NCI-H1105 (cell line): ENCODE results near the gene MTHFSD.

Experiments used
- DNase-seq: peaks from one replicate; lab custom pipeline; 2025; lab: John Stamatoyannopoulos, UW

Gene MTHFSD

GRCh38 chr16:86550281-86550680, 4.8 kb downstream of the MTHFSD start:
- DNase-seq, result no peak

GRCh38 chr16:86549893-86550190, 5.2 kb downstream of the MTHFSD start:
- no peak for DNase-seq

GRCh38 chr16:86549076-86549892, 5.8 kb downstream of the MTHFSD start:
- no peak for DNase-seq

- DNase-seq, result no peak
Observed at GRCh38 chr16:86547286-86547685, 7.7 kb downstream of the MTHFSD start.

DNA sequence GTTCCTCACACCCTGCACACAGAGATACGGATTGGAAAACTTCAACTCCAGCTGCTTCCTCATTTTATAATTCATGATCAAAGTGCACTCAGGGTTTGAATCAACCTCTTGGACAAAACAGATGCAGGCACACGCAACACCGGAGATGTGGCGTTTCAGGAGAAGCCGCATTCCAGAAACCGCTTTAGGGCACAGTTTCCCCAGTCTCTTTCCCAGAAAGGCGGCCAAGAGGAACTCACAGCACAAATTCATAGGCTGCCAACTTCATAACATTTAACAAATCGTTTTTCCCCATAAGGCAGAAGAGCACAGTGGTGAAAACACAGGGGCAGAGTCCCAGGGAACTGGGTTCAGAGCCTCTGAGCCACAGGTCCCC, 8.4 kb downstream of the MTHFSD start:
- DNase-seq, result no peak

DNA sequence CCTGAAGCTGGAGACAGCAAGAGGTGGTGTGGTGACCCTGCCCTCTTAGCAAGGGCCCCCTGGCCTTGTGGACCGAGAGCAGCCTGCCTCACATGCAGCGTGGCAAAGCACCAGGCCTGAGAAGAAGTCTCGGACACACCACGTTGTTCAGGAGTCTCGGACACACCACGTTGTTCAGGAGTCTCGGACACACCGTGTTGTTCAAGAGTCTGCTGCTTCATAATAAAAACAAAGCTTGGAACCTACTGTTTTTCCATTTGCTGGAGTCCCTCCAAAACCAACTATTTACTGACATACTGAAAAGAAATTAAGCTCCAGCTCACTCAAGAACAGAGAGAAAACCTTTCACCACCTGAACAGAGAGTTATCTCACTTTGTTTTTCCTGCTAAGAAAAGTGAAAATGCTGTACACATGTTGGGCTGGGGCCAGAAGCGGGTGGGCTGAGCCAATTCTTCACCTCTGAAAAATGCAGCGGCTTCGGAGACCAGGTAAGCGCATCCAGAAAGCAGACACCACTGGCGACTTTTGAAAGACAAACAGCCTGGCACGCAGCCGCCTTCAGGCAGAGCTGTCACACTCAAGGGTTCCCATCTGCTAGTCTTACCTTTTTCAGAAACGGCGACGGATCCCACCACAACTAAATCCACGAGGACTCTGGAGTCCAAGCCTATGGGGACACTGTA, 8.9 kb downstream of the MTHFSD start:
- DNase-seq, result no peak

DNA sequence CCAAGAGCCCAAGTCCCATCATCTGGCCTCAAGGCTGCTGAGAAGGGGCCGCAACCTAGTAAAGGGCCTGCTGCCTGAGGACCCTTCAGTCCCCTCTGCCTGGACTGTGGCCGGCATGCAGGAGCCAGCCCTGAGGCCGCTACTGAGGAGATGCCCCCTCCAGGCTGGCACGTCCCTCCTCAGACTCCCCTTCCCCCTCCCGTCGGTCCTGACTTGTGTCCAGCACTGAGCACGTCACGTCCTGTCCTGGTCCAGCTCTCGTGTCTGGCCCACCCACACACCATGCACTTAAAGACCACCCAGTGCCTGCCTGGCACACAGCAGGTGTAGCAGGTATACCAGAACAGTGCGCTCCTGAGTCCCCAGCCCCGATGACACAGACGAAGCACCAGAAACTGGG, 9.6 kb downstream of the MTHFSD start:
- no peak for DNase-seq

- DNase-seq, result no peak
Observed at GRCh38 chr16:86542756-86543750, 12.0 kb downstream of the MTHFSD start.

- DNase-seq, result no peak
Observed at GRCh38 chr16:86541560-86541959, 13.5 kb downstream of the MTHFSD start.

GRCh38 chr16:86540894-86541293, 14.1 kb downstream of the MTHFSD start:
- no peak for DNase-seq

- DNase-seq, result no peak
Observed at GRCh38 chr16:86538196-86538780, 16.7 kb downstream of the MTHFSD start.

DNA sequence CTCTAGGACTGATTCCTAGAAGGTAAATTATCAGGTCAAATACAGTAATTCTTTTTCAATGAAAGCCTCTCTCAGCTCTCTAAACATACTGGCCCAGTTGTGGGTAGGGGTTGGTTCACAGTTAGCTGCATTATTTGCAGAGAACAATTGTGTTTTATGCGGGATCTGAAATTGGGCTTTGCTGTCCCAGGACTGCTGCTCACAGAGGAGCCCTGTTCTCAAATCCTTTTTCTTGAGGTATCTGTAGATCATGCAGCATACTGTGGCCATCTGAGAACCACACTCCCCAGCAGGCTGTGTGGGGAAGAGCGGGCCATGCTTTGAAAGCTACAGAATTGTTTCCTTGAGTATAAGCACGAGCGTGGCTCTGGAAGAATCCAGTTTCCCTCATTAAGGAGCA, 17.5 kb downstream of the MTHFSD start:
- DNase-seq, result no peak

GRCh38 chr16:86536621-86537020, 18.4 kb downstream of the MTHFSD start:
- no peak for DNase-seq

- no peak for DNase-seq
Observed at GRCh38 chr16:86534779-86535615, 20.0 kb downstream of the MTHFSD start.

DNA sequence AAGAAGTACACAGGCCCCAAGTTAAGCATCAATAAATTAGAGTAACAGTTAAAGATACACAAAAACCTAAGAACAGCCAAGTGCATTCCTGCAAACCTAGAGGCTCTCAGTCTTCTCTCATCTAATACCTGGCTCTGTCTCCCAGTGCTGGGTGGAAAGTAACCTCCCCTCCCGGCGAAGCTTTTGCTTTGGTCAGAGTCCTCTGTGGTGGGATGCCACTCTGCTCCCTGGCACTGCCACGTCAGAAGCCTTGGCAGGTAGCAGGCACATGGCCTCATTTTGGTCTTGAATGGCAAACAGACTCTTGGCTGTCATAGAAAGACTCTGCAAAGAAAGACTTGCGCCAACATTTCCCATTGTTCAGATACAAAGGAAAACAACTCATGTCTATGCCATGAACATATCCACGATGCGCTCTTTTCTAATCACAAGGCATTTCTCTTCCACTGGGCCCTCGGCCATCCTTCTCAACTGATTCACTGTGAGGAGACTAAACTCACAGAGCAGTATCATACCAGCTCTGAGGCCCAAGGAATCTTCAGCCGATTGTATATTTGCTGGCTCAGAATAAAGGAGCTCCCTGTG, 21.2 kb downstream of the MTHFSD start:
- DNase-seq, result no peak

DNA sequence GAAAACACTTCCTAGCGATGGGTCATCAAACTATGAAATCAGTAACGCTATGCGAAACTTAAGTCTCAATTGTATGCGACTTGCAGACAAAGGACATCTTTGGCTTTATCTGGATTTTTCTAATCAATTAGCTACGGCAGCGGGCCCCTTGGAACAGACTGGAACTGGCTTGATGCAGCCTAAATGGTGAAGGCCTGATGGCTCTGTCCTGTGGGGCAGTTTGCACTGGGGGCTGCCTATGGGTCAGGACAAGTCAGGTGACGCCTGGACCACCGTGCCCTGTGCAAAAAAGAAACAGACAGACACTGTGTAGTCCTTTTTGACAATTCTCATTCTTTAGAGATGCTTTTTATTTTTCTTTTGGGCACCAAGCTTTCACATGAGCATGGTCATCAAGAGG, 22.0 kb downstream of the MTHFSD start:
- no peak for DNase-seq

GRCh38 chr16:86532526-86532815, 22.6 kb downstream of the MTHFSD start:
- DNase-seq, result no peak

DNA sequence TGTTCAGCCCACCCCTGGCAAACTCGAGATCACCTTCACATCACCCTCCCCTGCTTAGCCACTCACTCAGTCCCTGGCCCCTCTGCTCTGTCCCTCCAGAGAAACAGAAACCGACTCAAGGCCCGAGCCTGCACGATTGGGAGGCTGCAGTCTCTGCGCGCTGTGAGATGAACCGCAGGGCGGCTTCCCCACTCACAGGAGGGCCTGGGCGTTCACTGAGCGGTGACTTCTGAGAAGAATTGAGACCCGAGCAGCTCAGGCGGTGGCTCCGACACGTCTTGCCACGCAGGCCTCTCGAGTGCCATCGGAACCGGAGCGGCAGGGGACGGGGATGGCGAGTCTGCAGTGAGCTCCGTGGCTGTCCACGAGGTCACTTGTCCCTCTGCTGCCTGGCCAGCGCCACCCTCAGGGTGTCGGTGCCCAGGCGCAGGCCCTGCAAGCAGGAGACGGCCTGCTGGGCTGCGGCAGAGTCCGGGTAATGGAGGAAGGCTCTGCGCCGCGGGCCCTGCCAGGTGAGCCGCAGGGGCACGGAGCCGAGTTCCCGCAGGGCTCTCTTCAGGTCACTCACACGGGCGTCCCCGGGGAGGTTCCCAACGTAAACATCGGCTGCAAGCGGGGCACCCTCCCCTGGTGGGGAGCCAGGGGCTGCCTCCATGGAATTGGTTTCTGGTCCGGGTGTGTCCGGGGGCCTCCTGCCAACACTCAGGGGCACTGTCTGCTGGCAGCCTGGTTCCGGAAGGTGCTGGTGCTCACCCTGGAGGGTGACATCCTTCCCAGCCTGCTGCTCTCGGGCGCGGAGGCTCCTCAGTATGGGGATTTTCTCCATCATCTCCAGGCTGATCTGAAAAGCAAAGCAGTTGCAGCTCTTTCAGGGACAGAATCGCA, 23.2 kb downstream of the MTHFSD start:
- no peak for DNase-seq

GRCh38 chr16:86531191-86531545, 23.9 kb downstream of the MTHFSD start:
- DNase-seq, result no peak
